Skeletal muscle tissue (tissue), 4 donors: ENCODE results near the gene CEACAM21. TPM values are rescaled to one million over a fixed set of nuclear protein-coding genes. Genes with fewer than 3 reads are reported as not detected.

ENCODE experiments used
- H3K27ac ChIP-seq: one replicate; pipeline ENCODE4 v1.7.0; 2013; ENCODE audit warnings: mild to moderate bottlenecking, low read depth, low read length, inconsistent platforms
- H3K27me3 ChIP-seq, 3 donors: one replicate each; pipeline ENCODE4 v1.7.0; 2013; ENCODE audit warnings: low read length in 3 of 3; ENCODE audit not compliant: control insufficient read depth in 3 of 3, insufficient read depth in 3 of 3
- H3K36me3 ChIP-seq, 3 donors: one replicate each; pipeline ENCODE4 v1.7.0; 2013; ENCODE audit warnings: low read length in 3 of 3; ENCODE audit not compliant: control insufficient read depth in 3 of 3, insufficient read depth in 3 of 3
- H3K4me1 ChIP-seq, 3 donors: one replicate each; pipeline ENCODE4 v1.7.0; 2013; ENCODE audit warnings: low read length in 3 of 3, mild to moderate bottlenecking in 3 of 3; ENCODE audit not compliant: control insufficient read depth in 3 of 3, insufficient read depth in 3 of 3
- H3K4me3 ChIP-seq, 3 donors: one replicate each; pipeline ENCODE4 v1.7.0; 2013; ENCODE audit warnings: low read length in 3 of 3
- H3K9ac ChIP-seq, 3 donors: one replicate each; pipeline ENCODE4 v1.7.0; 2013; ENCODE audit warnings: low read length in 3 of 3, mild to moderate bottlenecking in 3 of 3, moderate library complexity in 2 of 3, low read depth in 1 of 3
- H3K9me3 ChIP-seq, 3 donors: one replicate each; pipeline ENCODE4 v1.7.0; 2013; ENCODE audit warnings: low read length in 3 of 3; ENCODE audit not compliant: control insufficient read depth in 3 of 3
- total RNA-seq: library from RNA; depleted of rRNA; stranded (reverse); fragments of >200 nt; gene quantifications from one replicate; pipeline ENCODE4 v1.2.3, GENCODE V29; 2014
- donor health status: Osteomylitis.

The CEACAM21 gene
- total RNA-seq, 1 donor from 2014 or later = 1.6 TPM

- no peak overlapping the region for H3K4me3 ChIP-seq
- H3K27ac ChIP-seq = peak overlapping the region; percentile 11
- peaks cover 0 to 4% (median 0%) of the 10 kb centered on the region in 3 donors for H3K27me3 ChIP-seq
- H3K9ac ChIP-seq = no peak overlapping the region
- no peaks in the 10 kb centered on the region for H3K9me3 ChIP-seq
- no peaks in the 10 kb centered on the region for H3K36me3 ChIP-seq
- H3K4me1 ChIP-seq = peaks cover 3 to 12% (median 6%) of the 10 kb centered on the region in 3 donors
Observed at GRCh38 chr19:41535029-41535622, 40.8 kb upstream of the CEACAM21 start.

- Histone ChIP-seq H3K9ac (no peak overlapping the region), H3K27me3 (peaks cover 0 to 12% (median 0%) of the 10 kb centered on the region in 3 donors)
Observed at GRCh38 chr19:41537789-41538188, 38.2 kb upstream of the CEACAM21 start.

GRCh38 chr19:41540041-41540695, 35.8 kb upstream of the CEACAM21 start:
- Histone ChIP-seq H3K27me3 (peaks cover 0 to 12% (median 0%) of the 10 kb centered on the region in 3 donors), H3K4me3 (no peak overlapping the region), H3K27ac (no peak overlapping the region), H3K9ac (no peak overlapping the region), H3K36me3 (no peaks in the 10 kb centered on the region), H3K9me3 (no peaks in the 10 kb centered on the region), H3K4me1 (no peaks in the 10 kb centered on the region)

More at GRCh38 chr19:41537789-41538188, 38.2 kb upstream of the CEACAM21 start:
- no peaks in the 10 kb centered on the region for H3K9me3 ChIP-seq
- H3K36me3 ChIP-seq = no peaks in the 10 kb centered on the region
- H3K27ac ChIP-seq = no peak overlapping the region
- H3K4me3 ChIP-seq = no peak overlapping the region
- no peaks in the 10 kb centered on the region for H3K4me1 ChIP-seq

GRCh38 chr19:41541990-41542584, 33.9 kb upstream of the CEACAM21 start:
- Histone ChIP-seq H3K9me3 (no peaks in the 10 kb centered on the region), H3K9ac (no peak overlapping the region), H3K4me1 (peaks cover 7 to 13% (median 11%) of the 10 kb centered on the region in 3 donors), H3K27ac (no peak overlapping the region), H3K27me3 (peaks cover 3 to 20% (median 4%) of the 10 kb centered on the region in 3 donors), H3K36me3 (no peaks in the 10 kb centered on the region), H3K4me3 (no peak overlapping the region)

GRCh38 chr19:41542622-41543021, 33.3 kb upstream of the CEACAM21 start:
- H3K9me3 ChIP-seq = no peaks in the 10 kb centered on the region
- H3K4me1 ChIP-seq = peaks cover 7 to 13% (median 11%) of the 10 kb centered on the region in 3 donors
- H3K9ac ChIP-seq = no peak overlapping the region
- H3K4me3 ChIP-seq = no peak overlapping the region
- no peaks in the 10 kb centered on the region for H3K36me3 ChIP-seq
- peaks cover 3 to 20% (median 4%) of the 10 kb centered on the region in 3 donors for H3K27me3 ChIP-seq
- no peak overlapping the region for H3K27ac ChIP-seq

- no peak overlapping the region for H3K27ac ChIP-seq
- H3K9me3 ChIP-seq = no peaks in the 10 kb centered on the region
- peaks cover 7 to 13% (median 11%) of the 10 kb centered on the region in 3 donors for H3K4me1 ChIP-seq
- peaks cover 3 to 16% (median 4%) of the 10 kb centered on the region in 3 donors for H3K27me3 ChIP-seq
- H3K36me3 ChIP-seq = no peaks in the 10 kb centered on the region
- H3K4me3 ChIP-seq = no peak overlapping the region
- no peak overlapping the region for H3K9ac ChIP-seq
Observed at GRCh38 chr19:41543582-41543981, 32.4 kb upstream of the CEACAM21 start.

- H3K4me1 ChIP-seq = peaks cover 10 to 13% (median 11%) of the 10 kb centered on the region in 3 donors
- no peaks in the 10 kb centered on the region for H3K36me3 ChIP-seq
- no peak overlapping the region for H3K27ac ChIP-seq
- H3K9me3 ChIP-seq = no peaks in the 10 kb centered on the region
- no peak overlapping the region for H3K4me3 ChIP-seq
- H3K27me3 ChIP-seq = peaks cover 3 to 18% (median 4%) of the 10 kb centered on the region in 3 donors
- no peak overlapping the region for H3K9ac ChIP-seq
Observed at GRCh38 chr19:41545547-41545946, 30.4 kb upstream of the CEACAM21 start.

GRCh38 chr19:41546386-41546789, 29.6 kb upstream of the CEACAM21 start:
- H3K4me1 ChIP-seq = peaks cover 10 to 13% (median 13%) of the 10 kb centered on the region in 3 donors
- H3K27me3 ChIP-seq = peaks cover 3 to 18% (median 4%) of the 10 kb centered on the region in 3 donors
- peak overlapping the region; percentile 7 for H3K27ac ChIP-seq
- H3K9ac ChIP-seq = no peak overlapping the region
- H3K36me3 ChIP-seq = no peaks in the 10 kb centered on the region
- no peaks in the 10 kb centered on the region for H3K9me3 ChIP-seq
- no peak overlapping the region for H3K4me3 ChIP-seq

GRCh38 chr19:41546961-41547360, 29.0 kb upstream of the CEACAM21 start:
- peaks cover 3 to 20% (median 4%) of the 10 kb centered on the region in 3 donors for H3K27me3 ChIP-seq

GRCh38 chr19:41547569-41547968, 28.4 kb upstream of the CEACAM21 start:
- Histone ChIP-seq H3K9ac (no peak overlapping the region), H3K27ac (no peak overlapping the region), H3K27me3 (peaks cover 3 to 14% (median 4%) of the 10 kb centered on the region in 3 donors), H3K4me1 (peaks cover 12 to 13% (median 13%) of the 10 kb centered on the region in 3 donors), H3K36me3 (no peaks in the 10 kb centered on the region), H3K9me3 (no peaks in the 10 kb centered on the region), H3K4me3 (no peak overlapping the region)

More at GRCh38 chr19:41546961-41547360, 29.0 kb upstream of the CEACAM21 start:
- H3K4me3 ChIP-seq = no peak overlapping the region
- H3K4me1 ChIP-seq = peaks cover 10 to 13% (median 13%) of the 10 kb centered on the region in 3 donors
- no peak overlapping the region for H3K9ac ChIP-seq
- no peaks in the 10 kb centered on the region for H3K36me3 ChIP-seq
- no peaks in the 10 kb centered on the region for H3K9me3 ChIP-seq
- no peak overlapping the region for H3K27ac ChIP-seq
